Measurements from ENCODE around the gene CPSF2. TPM values are rescaled to one million over a fixed set of nuclear protein-coding genes. Genes with fewer than 3 reads are reported as not detected.
"Not testable (repeated sequence)": the region's sequence is repeated elsewhere in the genome, so short reads cannot be mapped to it uniquely, and the experiment has no call there.

The CPSF2 gene
- total RNA-seq, 3 donors from 2014 or later: 33.4 to 57.5 (median 47.0) TPM

DNA sequence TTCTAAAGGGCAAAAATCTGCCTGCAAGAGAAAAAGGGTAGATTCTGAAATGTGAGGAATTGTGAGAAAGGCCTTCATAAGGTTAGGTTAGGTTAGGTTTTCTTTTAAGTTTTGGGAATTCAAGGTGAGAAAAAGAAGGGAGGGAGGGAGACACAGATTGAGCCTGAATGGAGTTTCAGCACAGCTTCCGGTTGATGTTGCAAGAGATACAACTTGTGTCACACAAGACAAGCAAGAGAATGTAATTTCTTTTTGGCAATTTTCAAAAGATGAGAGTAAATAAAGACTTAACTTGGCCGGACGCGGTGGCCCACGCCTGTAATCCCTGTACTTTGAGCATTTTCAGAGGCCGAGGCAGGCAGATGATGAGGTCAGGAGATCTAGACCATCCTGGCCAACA lies 63.8 kb downstream of the CPSF2 start:
- Histone ChIP-seq H3K4me3 (no peak overlapping the region), H3K4me1 (ENCODE audit: low read depth) (no peaks in the 10 kb centered on the region), H3K36me3 (ENCODE audit: low read depth) (no peaks in the 10 kb centered on the region), H3K9me3 (no peaks in the 10 kb centered on the region)
- TF ChIP-seq, protein P1, sequence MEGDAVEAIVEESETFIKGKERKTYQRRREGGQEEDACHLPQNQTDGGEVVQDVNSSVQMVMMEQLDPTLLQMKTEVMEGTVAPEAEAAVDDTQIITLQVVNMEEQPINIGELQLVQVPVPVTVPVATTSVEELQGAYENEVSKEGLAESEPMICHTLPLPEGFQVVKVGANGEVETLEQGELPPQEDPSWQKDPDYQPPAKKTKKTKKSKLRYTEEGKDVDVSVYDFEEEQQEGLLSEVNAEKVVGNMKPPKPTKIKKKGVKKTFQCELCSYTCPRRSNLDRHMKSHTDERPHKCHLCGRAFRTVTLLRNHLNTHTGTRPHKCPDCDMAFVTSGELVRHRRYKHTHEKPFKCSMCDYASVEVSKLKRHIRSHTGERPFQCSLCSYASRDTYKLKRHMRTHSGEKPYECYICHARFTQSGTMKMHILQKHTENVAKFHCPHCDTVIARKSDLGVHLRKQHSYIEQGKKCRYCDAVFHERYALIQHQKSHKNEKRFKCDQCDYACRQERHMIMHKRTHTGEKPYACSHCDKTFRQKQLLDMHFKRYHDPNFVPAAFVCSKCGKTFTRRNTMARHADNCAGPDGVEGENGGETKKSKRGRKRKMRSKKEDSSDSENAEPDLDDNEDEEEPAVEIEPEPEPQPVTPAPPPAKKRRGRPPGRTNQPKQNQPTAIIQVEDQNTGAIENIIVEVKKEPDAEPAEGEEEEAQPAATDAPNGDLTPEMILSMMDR (IDR thresholded peaks at IDR 0.05): no peak
- DNase-seq (no peak), ATAC-seq (no peak)
- intact Hi-C loops (cut with DNase I, micrococcal nuclease): no loop called here

DNA sequence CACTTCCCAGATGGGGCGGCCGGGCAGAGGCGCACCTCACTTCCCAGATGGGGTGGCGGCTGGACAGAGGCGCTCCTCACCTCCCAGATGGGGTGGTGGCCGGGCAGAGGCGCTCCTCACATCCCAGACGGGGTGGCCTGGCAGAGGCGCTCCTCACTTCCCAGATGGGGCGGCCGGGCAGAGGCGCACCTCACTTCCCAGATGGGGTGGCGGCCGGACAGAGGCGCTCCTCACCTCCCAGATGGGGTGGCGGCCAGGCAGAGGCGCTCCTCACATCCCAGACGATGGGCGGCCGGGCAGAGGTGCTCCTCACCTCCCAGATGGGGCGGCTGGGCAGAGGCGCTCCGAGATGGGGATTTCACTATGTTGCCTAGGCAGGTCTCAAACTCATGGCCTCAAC lies 65.8 kb downstream of the CPSF2 start:
- intact Hi-C loops (cut with DNase I, micrococcal nuclease); H3K4me1 ChIP-seq (ENCODE audit: low read depth); H3K4me3 ChIP-seq; ATAC-seq; H3K9me3 ChIP-seq; H3K36me3 ChIP-seq (ENCODE audit: low read depth); DNase-seq: not testable (repeated sequence)

DNA sequence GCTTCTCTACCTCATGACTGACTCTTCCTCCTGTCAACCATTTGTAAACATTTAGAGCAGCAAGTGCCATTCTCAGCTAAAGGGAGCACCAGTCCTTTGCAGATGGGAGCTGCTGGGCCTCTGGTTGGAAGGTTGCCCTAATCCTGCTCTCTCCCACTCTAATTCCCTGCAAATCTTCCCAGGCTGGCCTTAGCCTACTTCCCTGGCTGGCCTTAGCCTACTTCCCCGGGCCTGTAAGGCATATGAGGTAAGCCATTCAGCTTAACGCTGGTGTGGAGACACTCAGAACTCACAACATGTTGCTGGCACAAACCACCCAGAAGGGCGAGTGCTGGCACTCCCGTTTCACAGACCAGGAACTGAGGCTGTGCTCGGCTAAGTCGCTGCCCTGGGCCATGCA lies 69.0 kb downstream of the CPSF2 start:
- Histone ChIP-seq H3K4me1 (ENCODE audit: low read depth) (no peaks in the 10 kb centered on the region), H3K36me3 (ENCODE audit: low read depth) (no peaks in the 10 kb centered on the region), H3K4me3 (no peak overlapping the region), H3K9me3 (no peaks in the 10 kb centered on the region)
- TF ChIP-seq, protein P1 (IDR thresholded peaks at IDR 0.05): no peak
- intact Hi-C loops (cut with DNase I, micrococcal nuclease): no loop called here
- no peak for DNase-seq
- no peak for ATAC-seq

DNA sequence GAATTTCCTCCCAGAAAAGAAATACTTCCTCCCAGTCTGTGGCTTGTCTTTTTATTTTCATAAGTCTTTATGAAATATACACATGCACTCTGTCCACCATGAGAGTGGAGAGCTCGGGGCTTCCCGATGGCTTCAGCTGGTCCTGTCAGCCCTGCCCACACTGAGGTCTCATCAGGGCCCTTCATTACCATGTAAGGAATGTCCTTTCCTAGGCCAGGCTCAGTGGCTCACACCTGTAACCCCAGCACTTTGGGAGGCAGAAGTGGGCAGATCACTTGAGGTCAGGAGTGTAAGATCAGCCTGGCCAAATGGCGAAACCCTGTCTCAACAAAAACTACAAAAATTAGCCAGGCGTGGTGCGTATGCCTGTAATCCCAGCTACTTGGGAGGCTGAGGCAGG lies 77.0 kb downstream of the CPSF2 start:
- intact Hi-C loops (cut with DNase I, micrococcal nuclease): no loop called here
- TF ChIP-seq, protein P1 (IDR thresholded peaks at IDR 0.05): no peak
- ATAC-seq (no peak), DNase-seq (no peak)
- Histone ChIP-seq H3K36me3 (ENCODE audit: low read depth) (no peaks in the 10 kb centered on the region), H3K4me3 (no peak overlapping the region), H3K9me3 (no peaks in the 10 kb centered on the region), H3K4me1 (ENCODE audit: low read depth) (no peaks in the 10 kb centered on the region)

DNA sequence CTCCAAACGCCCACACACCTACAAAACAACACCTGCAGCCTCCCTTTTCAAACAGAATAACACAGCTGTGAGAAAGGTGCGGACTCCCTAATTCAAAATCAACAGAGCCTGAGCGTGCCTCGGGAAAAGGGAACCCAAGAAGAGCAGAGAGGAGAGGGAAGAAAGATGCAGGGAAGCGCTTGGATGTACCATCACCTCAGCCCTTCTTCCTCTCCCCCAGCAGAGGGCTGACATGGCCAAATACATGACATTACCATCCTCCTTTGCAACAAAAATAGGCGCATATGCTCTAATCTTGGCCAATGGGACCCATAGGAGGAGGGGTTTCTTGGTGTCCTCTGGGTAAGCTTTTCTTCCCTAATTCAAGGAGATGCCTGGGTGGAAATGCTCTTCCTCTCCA lies 78.0 kb downstream of the CPSF2 start:
- DNase-seq: no peak
- TF ChIP-seq, protein P1 (IDR thresholded peaks at IDR 0.05): no peak
- Histone ChIP-seq H3K4me1 (ENCODE audit: low read depth) (no peaks in the 10 kb centered on the region), H3K9me3 (no peaks in the 10 kb centered on the region), H3K4me3 (no peak overlapping the region), H3K36me3 (ENCODE audit: low read depth) (no peaks in the 10 kb centered on the region)
- intact Hi-C loops (cut with DNase I, micrococcal nuclease): no loop called here
- no peak for ATAC-seq

DNA sequence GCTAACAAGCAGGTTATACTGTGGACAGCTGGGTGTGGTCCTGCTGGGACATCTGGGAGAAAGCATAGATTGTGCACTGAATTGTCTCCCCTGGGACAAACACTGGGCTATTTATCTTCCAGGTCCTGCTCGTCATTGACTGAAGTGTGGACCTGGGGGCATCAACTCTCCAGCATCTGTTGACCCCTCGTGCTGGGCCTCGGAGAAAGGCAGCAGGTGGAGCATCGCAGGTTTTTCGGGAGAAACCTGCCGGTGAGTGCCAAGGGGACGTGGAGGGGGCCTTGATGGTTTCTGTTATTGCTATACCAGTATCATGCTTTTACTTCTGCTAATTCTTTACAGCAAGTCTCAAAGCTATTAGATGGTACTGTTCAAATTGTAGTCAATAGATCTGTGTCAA lies 81.3 kb downstream of the CPSF2 start:
- no peak for ATAC-seq
- intact Hi-C loops (cut with DNase I, micrococcal nuclease): no loop called here
- DNase-seq: no peak
- TF ChIP-seq, protein P1 (IDR thresholded peaks at IDR 0.05): no peak
- H3K9me3 ChIP-seq: no peaks in the 10 kb centered on the region
- no peak overlapping the region for H3K4me3 ChIP-seq
- H3K36me3 ChIP-seq (ENCODE audit: low read depth): no peaks in the 10 kb centered on the region
- no peaks in the 10 kb centered on the region for H3K4me1 ChIP-seq (ENCODE audit: low read depth)
